Thymus (tissue), 11 donors: ENCODE results near the gene SPIRE1. TPM values are rescaled to one million over a fixed set of nuclear protein-coding genes. Genes with fewer than 3 reads are reported as not detected.
"Not testable (repeated sequence)": the region's sequence is repeated elsewhere in the genome, so short reads cannot be mapped to it uniquely, and the experiment has no call there.

Source experiments
- DNase-seq, 9 donors: peaks; one replicate each; pipeline ENCODE4 v3.0.0-alpha.2; 2013; ENCODE audit warnings: low spot score in 9 of 9, low read depth in 6 of 9, missing footprints in 1 of 9
- H3K27ac ChIP-seq, 2 donors: one replicate each; pipeline ENCODE4 v1.5.1; 2013; ENCODE audit warnings: control low read depth in 1 of 2, low read depth in 1 of 2, low read length in 1 of 2, mild to moderate bottlenecking in 1 of 2, moderate library complexity in 1 of 2
- H3K27me3 ChIP-seq, 2 donors: one replicate each; pipeline ENCODE4 v1.5.1; 2013; ENCODE audit warnings: low read length in 1 of 2; ENCODE audit not compliant: control insufficient read depth in 2 of 2, insufficient read depth in 1 of 2
- H3K36me3 ChIP-seq, 2 donors: one replicate each; pipeline ENCODE4 v1.5.1; 2013; ENCODE audit warnings: low read length in 1 of 2, mild to moderate bottlenecking in 1 of 2, moderate library complexity in 1 of 2; ENCODE audit not compliant: control insufficient read depth in 2 of 2, insufficient read depth in 2 of 2
- H3K4me1 ChIP-seq, 2 donors: one replicate each; pipeline ENCODE4 v1.5.1; 2013; ENCODE audit warnings: low read length in 2 of 2; ENCODE audit not compliant: control insufficient read depth in 2 of 2, insufficient read depth in 2 of 2
- H3K4me3 ChIP-seq, 2 donors: one replicate each; pipeline ENCODE4 v1.5.1; 2013; ENCODE audit warnings: low read length in 2 of 2, control low read depth in 1 of 2, mild to moderate bottlenecking in 1 of 2
- H3K9me3 ChIP-seq, 2 donors: one replicate each; pipeline ENCODE4 v1.5.1; 2013; ENCODE audit warnings: low read length in 1 of 2, mild to moderate bottlenecking in 1 of 2; ENCODE audit not compliant: control insufficient read depth in 2 of 2, insufficient read depth in 1 of 2
- WGBS: extraction: QIAGEN DNeasy Blood & Tissue Kit; methylation state at CpG from one replicate; pipeline ENCODE4 v1.1.7; 2013; 5-methylcytosine and 5-hydroxymethylcytosine counted together
- polyA plus RNA-seq: library from polyadenylated mRNA; stranded (reverse); fragments of 200-250 nt; gene quantifications from one replicate; pipeline ENCODE4 v1.2.3, GENCODE V29; 2013
- total RNA-seq: library from RNA; stranded (reverse); fragments of 120-200 nt; gene quantifications from one replicate; pipeline ENCODE4 v1.2.4, GENCODE V29; 2013
- donor health status: healthy.

The SPIRE1 gene
- total and polyA plus RNA-seq, 2 donors: 6.2 to 7.6 TPM

GRCh38 chr18:12554796-12555388 is 103.0 kb downstream of the SPIRE1 start:
- Histone ChIP-seq H3K36me3 (no peaks in the 10 kb centered on the region), H3K27me3 (no peaks in the 10 kb centered on the region), H3K4me3 (no peak overlapping the region), H3K4me1 (no peaks in the 10 kb centered on the region), H3K9me3 (no peaks in the 10 kb centered on the region), H3K27ac (no peak overlapping the region)
- no peak for DNase-seq
- 91% methylated on average over 2 of the region's 2 CpGs for WGBS

GRCh38 chr18:12552879-12553242 is 105.0 kb downstream of the SPIRE1 start:
- 95% methylated on average over 4 of the region's 4 CpGs for whole genome bisulfite sequencing
- no peak for DNase-seq
- no peaks in the 10 kb centered on the region for H3K4me1 ChIP-seq
- no peak overlapping the region for H3K27ac ChIP-seq
- H3K27me3 ChIP-seq: no peaks in the 10 kb centered on the region
- H3K36me3 ChIP-seq: no peaks in the 10 kb centered on the region
- H3K4me3 ChIP-seq: no peak overlapping the region
- no peaks in the 10 kb centered on the region for H3K9me3 ChIP-seq

DNA sequence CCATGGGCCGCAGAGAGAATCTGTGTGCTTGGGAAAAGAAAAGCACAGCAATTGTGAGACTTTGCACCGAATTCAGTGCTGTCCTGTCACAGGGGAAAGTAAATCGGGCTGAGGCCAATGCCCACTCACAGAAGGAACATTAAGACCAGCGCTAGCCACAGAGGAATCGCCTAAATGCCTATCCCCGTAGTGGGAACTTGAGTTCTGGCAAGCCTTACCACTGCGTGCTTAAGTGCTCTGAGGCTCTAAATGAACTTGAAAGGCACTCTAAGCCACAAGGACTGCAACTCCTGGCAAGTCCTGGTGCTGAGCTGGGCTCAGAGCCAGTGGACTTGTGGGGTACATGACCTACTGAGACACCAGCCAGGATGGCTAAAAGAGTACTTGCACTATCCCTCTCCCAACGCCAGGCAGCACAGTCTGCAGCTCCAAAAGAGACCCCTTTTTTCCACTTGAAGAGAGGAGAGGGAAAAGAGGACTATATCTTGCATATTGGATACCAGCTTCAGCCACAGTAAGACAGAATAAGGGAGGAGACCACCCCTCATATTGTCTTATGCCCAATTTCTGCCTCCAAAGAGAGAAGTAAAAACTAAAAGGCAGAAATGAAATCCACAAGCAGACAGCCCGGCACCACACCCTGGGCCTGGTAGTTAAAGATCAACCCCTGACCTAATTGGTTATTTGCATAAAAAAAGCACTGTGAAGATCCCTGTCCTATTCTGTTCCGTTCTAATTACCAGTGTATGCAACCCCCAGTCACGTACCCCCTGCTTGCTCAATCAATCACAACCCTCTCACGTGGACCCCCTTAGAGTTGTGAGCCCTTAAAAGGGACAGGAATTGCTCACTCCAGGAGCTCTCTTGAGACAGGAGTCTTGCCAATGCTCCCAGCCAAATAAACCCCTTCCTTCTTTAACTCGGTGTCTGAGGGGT is 105.7 kb downstream of the SPIRE1 start:
- WGBS: 95% methylated on average over 13 of the region's 13 CpGs
- not testable (repeated sequence) for H3K27ac ChIP-seq, H3K36me3 ChIP-seq, H3K27me3 ChIP-seq, H3K4me1 ChIP-seq, H3K4me3 ChIP-seq, DNase-seq, H3K9me3 ChIP-seq

DNA sequence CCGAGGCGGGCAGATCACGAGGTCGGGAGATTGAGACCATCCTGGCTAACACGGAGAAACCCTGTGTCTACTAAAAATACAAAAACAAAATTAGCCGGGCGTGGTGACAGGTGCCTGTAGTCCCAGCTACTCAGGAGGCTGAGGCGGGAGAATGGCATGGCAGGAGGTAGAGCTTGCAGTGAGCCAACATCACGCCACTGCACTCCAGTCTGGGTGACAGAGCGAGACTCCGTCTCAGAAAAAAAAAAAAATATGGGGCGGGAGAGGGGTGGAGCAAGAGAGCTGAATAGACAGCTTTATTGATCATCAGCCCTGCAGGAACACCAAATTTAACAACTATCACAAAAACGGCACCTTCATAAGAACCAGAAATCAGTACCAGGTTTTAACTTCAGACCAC is 106.4 kb downstream of the SPIRE1 start:
- H3K36me3 ChIP-seq, H3K27me3 ChIP-seq, H3K4me3 ChIP-seq, DNase-seq, H3K27ac ChIP-seq, H3K9me3 ChIP-seq, H3K4me1 ChIP-seq: not testable (repeated sequence)
- WGBS: 97% methylated on average over 13 of the region's 13 CpGs

- H3K27ac ChIP-seq: no peak overlapping the region
Observed at GRCh38 chr18:12543697-12544096, 114.2 kb downstream of the SPIRE1 start.

DNA sequence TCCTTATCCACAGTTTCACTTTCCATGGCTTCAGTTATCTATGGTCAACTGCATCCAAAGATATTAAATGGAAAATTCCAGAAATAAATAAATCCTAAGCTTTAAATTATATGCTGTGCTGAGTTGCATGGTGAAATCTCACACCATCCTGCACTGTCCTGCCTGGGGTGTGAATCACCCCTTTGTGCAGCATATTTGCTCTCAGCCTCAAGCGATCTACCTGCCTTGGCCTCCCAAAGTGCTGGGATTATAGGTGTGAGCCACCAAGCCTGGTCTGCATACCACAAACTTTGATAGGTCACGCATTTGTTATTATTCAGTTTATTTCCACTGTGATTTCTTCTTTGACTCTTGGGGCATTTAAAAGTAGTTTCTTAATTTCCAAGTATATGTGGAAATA is 117.2 kb downstream of the SPIRE1 start:
- H3K27me3 ChIP-seq: no peaks in the 10 kb centered on the region
- DNase-seq: no peak
- H3K4me1 ChIP-seq: no peaks in the 10 kb centered on the region
- over 99% methylated on average over 2 of the region's 2 CpGs for WGBS
- H3K4me3 ChIP-seq: no peak overlapping the region
- H3K9me3 ChIP-seq: no peaks in the 10 kb centered on the region
- H3K27ac ChIP-seq: no peak overlapping the region
- no peaks in the 10 kb centered on the region for H3K36me3 ChIP-seq

More at GRCh38 chr18:12543697-12544096, 114.2 kb downstream of the SPIRE1 start:
- no peak for DNase-seq
- H3K4me3 ChIP-seq: no peak overlapping the region
- no peaks in the 10 kb centered on the region for H3K4me1 ChIP-seq
- WGBS: 35% methylated on average over 3 of the region's 3 CpGs
- no peaks in the 10 kb centered on the region for H3K36me3 ChIP-seq
- no peaks in the 10 kb centered on the region for H3K9me3 ChIP-seq
- H3K27me3 ChIP-seq: no peaks in the 10 kb centered on the region

DNA sequence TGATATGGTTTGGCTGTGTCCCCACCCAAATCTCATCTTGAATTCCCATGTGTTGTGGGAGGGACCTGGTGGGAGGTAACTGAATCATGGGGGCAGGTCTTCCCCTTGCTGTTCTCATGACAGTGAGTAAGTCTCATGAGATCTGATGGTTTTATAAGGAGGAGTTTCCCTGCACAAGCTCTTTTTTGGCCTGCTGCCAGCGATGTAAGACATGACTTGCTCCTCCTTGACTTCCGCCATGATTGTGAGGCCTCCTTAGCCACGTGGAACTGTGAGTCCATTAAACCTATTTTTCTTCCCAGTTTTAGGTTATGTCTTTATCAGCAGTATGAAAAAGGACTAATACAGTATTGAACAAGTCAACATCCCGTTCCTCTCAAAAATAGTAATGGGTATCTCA is 118.7 kb downstream of the SPIRE1 start:
- 92% methylated on average over 4 of the region's 4 CpGs for WGBS
- H3K9me3 ChIP-seq, H3K4me1 ChIP-seq, H3K36me3 ChIP-seq, H3K4me3 ChIP-seq, DNase-seq, H3K27me3 ChIP-seq, H3K27ac ChIP-seq: not testable (repeated sequence)

GRCh38 chr18:12534820-12535219 is 123.1 kb downstream of the SPIRE1 start:
- no peaks in the 10 kb centered on the region for H3K9me3 ChIP-seq
- no peaks in the 10 kb centered on the region for H3K27me3 ChIP-seq
- H3K4me3 ChIP-seq: no peak overlapping the region
- DNase-seq: no peak
- no peak overlapping the region for H3K27ac ChIP-seq
- H3K4me1 ChIP-seq: no peaks in the 10 kb centered on the region
- WGBS: 95% methylated on average over 2 of the region's 2 CpGs
- no peaks in the 10 kb centered on the region for H3K36me3 ChIP-seq

GRCh38 chr18:12532661-12533060 is 125.2 kb downstream of the SPIRE1 start:
- Histone ChIP-seq H3K9me3 (no peaks in the 10 kb centered on the region), H3K4me1 (no peaks in the 10 kb centered on the region), H3K27ac (no peak overlapping the region), H3K27me3 (no peaks in the 10 kb centered on the region), H3K36me3 (no peaks in the 10 kb centered on the region), H3K4me3 (no peak overlapping the region)
- 97% methylated on average over 3 of the region's 3 CpGs for WGBS
- no peak for DNase-seq
